ENCODE data around the gene RAPGEF6. TPM values are rescaled to one million over a fixed set of nuclear protein-coding genes. Genes with fewer than 3 reads are reported as not detected.

Gene RAPGEF6
- total and polyA plus RNA-seq, 9 of the 15 experiments (the other 6 are each of a cell fraction or from before 2014, with no cell fraction given): 2.7 to 23.4 (median 12.7) TPM

GRCh38 chr5:131513780-131514179 lies 121.2 kb downstream of the RAPGEF6 start:
- no peak overlapping the region for H2AFZ ChIP-seq (ENCODE audit: low read depth, low read length)
- FAIRE-seq (no peak), ATAC-seq (no peak), DNase-seq (ENCODE audit: extremely low read depth in 1 of 4, low spot score in 3 of 4) (no peak)
- H3K27me3 ChIP-seq (ENCODE audit: control insufficient read depth in 2 of 2, insufficient read depth in 2 of 2, low read length in 2 of 2): no peaks in the 10 kb centered on the region
- no peak overlapping the region for H3K4me2 ChIP-seq (ENCODE audit: insufficient read depth, low read length)
- H3K36me3 ChIP-seq (ENCODE audit: control insufficient read depth, insufficient read depth, low read length): peaks cover 24% of the 10 kb centered on the region; the same call in 2 of the 3 replicates
- H3K9ac ChIP-seq (ENCODE audit: insufficient read depth in 1 of 2, low read depth in 2 of 2, low read length in 2 of 2): no peak overlapping the region
- 91% methylated on average over 6 of the region's 6 CpGs for WGBS (ENCODE audit: insufficient coverage, low coverage, missing lambda C conversion rate)
- peaks cover 0 to 7% of the 10 kb centered on the region in 2 experiments; a peak in 2 of 5 replicates for H3K4me1 ChIP-seq (replicated peaks in 1 of 2; ENCODE audit: control insufficient read depth in 2 of 2, insufficient read depth in 2 of 2, low read length in 2 of 2)
- ChIA-PET POLR2A (no interaction called here), CTCF (ENCODE audit: low intra/inter-chr PET ratio) (interaction anchor here (1.1 kb wide), 1 partner anchor 494 kb away, joined by 3 read pairs; no protein-coding TSS in a partner anchor)
- H3K9me3 ChIP-seq (replicated peaks; ENCODE audit: control insufficient read depth, insufficient read depth, low read depth, low read length): no peaks in the 10 kb centered on the region
- H3K27ac ChIP-seq (ENCODE audit: extremely low read depth, low read depth, low read length): no peak overlapping the region
- no peak for TF ChIP-seq RUNX1 (IDR thresholded peaks at IDR 0.05; ENCODE audit: low read depth)
- TF ChIP-seq MYBL2 (IDR thresholded peaks at IDR 0.05; ENCODE audit: low read depth): no peak
- no peak for TF ChIP-seq MYBL2 (CRISPR knock-in tag; IDR thresholded peaks at IDR 0.05; ENCODE audit: borderline replicate concordance)
- TF ChIP-seq ZNF217 (CRISPR knock-in tag; IDR thresholded peaks at IDR 0.05): no peak
- TF ChIP-seq TRIM28 (IDR thresholded peaks at IDR 0.05): no peak
- no peak for TF ChIP-seq RBM25 (IDR thresholded peaks at IDR 0.05; ENCODE audit: low read depth, low read length, severe bottlenecking)
- no peak for TF ChIP-seq CHCHD3 (CRISPR knock-in tag; IDR thresholded peaks at IDR 0.05)
- TF ChIP-seq MBD1 (CRISPR knock-in tag; IDR thresholded peaks at IDR 0.05): no peak
- no peak for TF ChIP-seq ZBTB5 (IDR thresholded peaks at IDR 0.05)
- no peak for TF ChIP-seq FOXP4 (CRISPR knock-in tag; IDR thresholded peaks at IDR 0.05; ENCODE audit: borderline replicate concordance)
- H4K20me1 ChIP-seq (replicated peaks; ENCODE audit: control insufficient read depth, insufficient read depth, low read length): no peaks in the 10 kb centered on the region
- intact Hi-C loops (cut with micrococcal nuclease): no loop called here
- in situ Hi-C loops (cut with MboI): no loop called here
- H3K79me2 ChIP-seq (ENCODE audit: control insufficient read depth, insufficient read depth, low read length): no peaks in the 10 kb centered on the region; the same call in 2 of the 3 replicates
- H3K9me1 ChIP-seq (ENCODE audit: control insufficient read depth, insufficient read depth, low read length): no peaks in the 10 kb centered on the region
- no TSS peak for BruUV-seq (replicated peaks)
- H3K4me3 ChIP-seq: no peak overlapping the region

Measured in K562 (cell line).